SJCRH30 (cell line): ENCODE results near the gene LIF. TPM values are rescaled to one million over a fixed set of nuclear protein-coding genes. Genes with fewer than 3 reads are reported as not detected.
A peak's percentile ranks its signal among the peaks of the same experiment; 100 is the strongest.

Source experiments
- DNase-seq, 2 experiments: peaks; one replicate each; pipeline ENCODE4 v3.0.0-alpha.2; 2015 to 2020
- H3K27ac ChIP-seq: fragments of 250-450 bp; sonication (Bioruptor Pico); 2 replicates; pipeline ENCODE4 v1.5.1; 2020; ENCODE audit warnings: mild to moderate bottlenecking, moderate library complexity
- H3K27me3 ChIP-seq: fragments of 250-450 bp; sonication (Bioruptor Pico); 2 replicates; pipeline ENCODE4 v1.5.1; 2020; ENCODE audit warnings: mild to moderate bottlenecking, moderate library complexity
- H3K36me3 ChIP-seq: fragments of 250-450 bp; sonication (Bioruptor Pico); 2 replicates; pipeline ENCODE4 v1.5.1; 2020; ENCODE audit warnings: mild to moderate bottlenecking, moderate library complexity
- H3K4me1 ChIP-seq: fragments of 250-450 bp; sonication (Bioruptor Pico); 2 replicates; pipeline ENCODE4 v1.5.1; 2020; ENCODE audit warnings: mild to moderate bottlenecking, moderate library complexity
- H3K4me3 ChIP-seq: fragments of 250-450 bp; sonication (Bioruptor Pico); 2 replicates; pipeline ENCODE4 v1.5.1; 2020; ENCODE audit warnings: mild to moderate bottlenecking, moderate library complexity
- H3K9me3 ChIP-seq: fragments of 250-450 bp; sonication (Bioruptor Pico); replicated peaks from 2 replicates; pipeline ENCODE4 v1.5.1; 2020; ENCODE audit warnings: mild to moderate bottlenecking, moderate library complexity
- total RNA-seq: library from RNA; depleted of rRNA; stranded (reverse); fragments of >200 nt; shearing (Covaris generic); gene quantifications from 2 replicates; pipeline ENCODE4 v1.2.3, GENCODE V29; 2014

Gene LIF
- total RNA-seq, 1 experiment from 2014 or later: 1.7 TPM

DNA sequence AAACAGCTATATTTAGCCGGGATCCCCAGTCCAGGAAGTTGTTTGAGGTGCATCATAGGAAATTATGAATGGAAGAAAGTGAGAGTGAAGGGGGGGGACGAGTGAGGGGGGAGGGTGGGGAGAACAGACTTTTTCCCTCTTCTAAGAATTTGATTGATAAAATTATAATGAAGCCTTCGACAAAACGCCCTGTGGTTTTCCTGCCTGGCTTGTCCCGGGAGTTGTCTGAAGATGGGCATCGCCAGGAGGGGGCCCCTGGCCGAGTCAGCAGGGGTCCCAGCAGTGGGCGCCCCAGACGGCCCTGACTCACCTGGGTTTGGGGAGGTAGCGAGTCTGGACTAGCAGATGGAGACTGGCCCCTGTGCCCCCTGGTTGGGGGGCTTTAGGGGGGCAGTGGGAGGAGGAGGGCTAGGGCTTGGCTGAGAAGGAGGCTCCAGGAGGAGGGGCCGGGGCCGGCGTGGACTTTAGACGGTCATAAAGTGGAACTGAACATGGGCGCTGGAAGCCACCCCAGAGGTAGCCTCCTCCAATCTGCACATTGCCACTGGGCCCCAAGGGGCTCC, 336 bp upstream of the LIF start:
- H3K27me3 ChIP-seq: 0 out of 2 replicates have a peak, but pooled peaks cover 2% of the 10 kb centered on the region
- H3K36me3 ChIP-seq: no peaks in the 10 kb centered on the region
- no peak for DNase-seq
- peaks cover 22% of the 10 kb centered on the region for H3K4me1 ChIP-seq
- H3K27ac ChIP-seq: no peak overlapping the region; the same call in 1 of the 2 replicates
- H3K4me3 ChIP-seq: peak overlapping the region; percentile 62
- no peaks in the 10 kb centered on the region for H3K9me3 ChIP-seq

DNA sequence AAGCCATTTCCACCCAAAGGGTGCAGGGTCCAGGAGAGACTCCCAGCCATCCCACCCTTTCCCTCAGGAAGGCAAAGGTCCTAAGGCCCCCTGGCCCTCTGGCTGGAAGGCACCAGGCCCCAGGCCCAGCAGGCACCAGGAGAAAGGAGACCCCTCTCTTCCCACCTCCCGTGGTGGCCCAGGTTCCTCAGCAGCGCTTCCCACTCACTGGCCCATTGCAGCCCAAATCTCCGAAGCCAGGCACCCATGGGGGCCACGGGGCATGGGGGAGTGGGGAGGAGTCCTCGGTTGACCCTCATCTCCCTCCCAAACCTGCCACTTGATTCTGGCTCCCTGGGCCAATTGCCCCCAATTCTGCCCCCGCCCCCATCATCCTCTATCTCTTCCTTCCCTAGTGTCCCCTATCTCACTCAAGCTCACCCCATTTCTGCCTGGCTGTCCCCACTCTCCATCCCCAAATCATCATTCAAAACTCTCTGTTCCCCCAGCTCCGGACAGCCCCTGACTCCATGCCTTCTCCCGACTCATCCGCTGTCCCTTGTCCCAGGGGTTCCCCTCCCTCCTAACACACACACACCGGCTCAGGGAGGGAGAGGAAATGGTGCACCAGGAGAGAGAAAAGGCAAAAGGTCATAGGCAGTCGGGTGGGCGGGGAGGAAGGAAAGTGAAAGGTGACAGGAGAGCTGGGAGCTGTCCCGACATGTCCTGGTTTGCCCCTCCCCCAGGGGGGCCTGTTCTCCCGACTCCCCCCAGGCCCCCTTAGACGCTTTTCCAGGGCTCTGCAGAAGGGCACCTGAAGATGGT, 1.2 kb downstream of the LIF start:
- H3K9me3 ChIP-seq: no peaks in the 10 kb centered on the region
- no peaks in the 10 kb centered on the region for H3K36me3 ChIP-seq
- peaks cover 19% of the 10 kb centered on the region; the same call in 1 of the 2 replicates for H3K4me1 ChIP-seq
- H3K4me3 ChIP-seq: peak overlapping the region; percentile 62
- H3K27me3 ChIP-seq: 0 out of 2 replicates have a peak, but pooled peaks cover 2% of the 10 kb centered on the region
- peak overlapping the region; percentile 52; the same call in 1 of the 2 replicates for H3K27ac ChIP-seq
- no peak for DNase-seq

DNA sequence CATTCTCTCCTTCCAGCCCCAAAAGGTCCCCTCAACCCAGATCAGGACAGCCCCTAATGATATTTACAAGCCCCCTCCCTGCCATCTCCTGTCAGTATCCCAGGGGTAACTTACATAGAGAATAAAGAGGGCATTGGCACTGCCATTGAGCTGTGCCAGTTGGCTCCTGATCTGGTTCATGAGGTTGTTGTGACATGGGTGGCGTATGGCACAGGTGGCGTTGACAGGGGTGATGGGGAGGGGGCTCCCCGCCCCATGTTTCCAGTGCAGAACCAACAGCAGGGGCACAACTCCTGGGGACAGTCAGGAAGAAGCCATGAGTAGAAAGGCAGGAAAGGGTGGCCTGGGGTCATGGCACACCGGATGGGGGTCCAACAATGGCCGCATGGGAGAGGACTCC, 1.9 kb downstream of the LIF start:
- Histone ChIP-seq H3K4me3 (no peak overlapping the region), H3K27me3 (0 out of 2 replicates have a peak, but pooled peaks cover 2% of the 10 kb centered on the region), H3K36me3 (no peaks in the 10 kb centered on the region), H3K27ac (no peak overlapping the region), H3K9me3 (no peaks in the 10 kb centered on the region), H3K4me1 (peaks cover 15% of the 10 kb centered on the region)
- no peak for DNase-seq

DNA sequence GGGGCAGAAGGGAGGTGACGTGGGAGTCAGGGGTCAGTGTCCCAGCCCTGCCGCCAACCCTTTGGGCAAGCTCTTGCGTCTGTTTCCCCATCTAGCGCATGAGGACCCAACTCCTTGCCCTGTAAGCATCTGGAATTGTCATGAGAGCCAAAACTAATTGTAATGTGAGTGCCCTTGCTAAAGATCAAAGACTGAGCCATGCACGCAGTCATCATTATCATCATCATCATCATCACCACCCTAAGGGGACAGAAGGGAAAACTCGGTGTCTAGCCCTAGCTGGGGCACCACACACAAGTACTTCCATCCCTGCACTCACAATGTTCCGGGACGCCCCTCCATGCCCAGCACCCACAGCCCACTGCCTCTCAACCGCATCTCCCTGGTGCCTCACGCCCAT, 2.5 kb downstream of the LIF start:
- no peak overlapping the region for H3K4me3 ChIP-seq
- H3K27ac ChIP-seq: no peak overlapping the region
- H3K4me1 ChIP-seq: peaks cover 21% of the 10 kb centered on the region
- H3K27me3 ChIP-seq: 0 out of 2 replicates have a peak, but pooled peaks cover 2% of the 10 kb centered on the region
- no peaks in the 10 kb centered on the region for H3K9me3 ChIP-seq
- H3K36me3 ChIP-seq: no peaks in the 10 kb centered on the region
- DNase-seq: no peak

DNA sequence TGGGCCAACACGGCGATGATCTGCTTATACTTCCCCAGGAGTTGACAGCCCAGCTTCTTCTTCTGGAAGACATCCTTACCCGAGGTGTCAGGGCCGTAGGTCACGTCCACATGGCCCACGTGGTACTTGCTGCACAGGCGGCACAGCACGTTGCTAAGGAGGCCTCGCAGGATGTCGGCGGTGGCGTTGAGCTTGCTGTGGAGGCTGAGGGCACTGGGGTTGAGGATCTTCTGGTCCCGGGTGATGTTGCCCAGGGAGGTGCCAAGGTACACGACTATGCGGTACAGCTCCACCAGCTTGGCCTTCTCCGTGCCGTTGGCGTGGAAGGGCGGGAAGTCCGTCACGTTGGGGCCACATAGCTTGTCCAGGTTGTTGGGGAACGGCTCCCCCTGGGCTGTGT, 2.9 kb downstream of the LIF start:
- no peak overlapping the region for H3K27ac ChIP-seq
- H3K4me3 ChIP-seq: no peak overlapping the region
- H3K27me3 ChIP-seq: 0 out of 2 replicates have a peak, but pooled peaks cover 2% of the 10 kb centered on the region
- no peak for DNase-seq
- peaks cover 24% of the 10 kb centered on the region for H3K4me1 ChIP-seq
- no peaks in the 10 kb centered on the region for H3K36me3 ChIP-seq
- no peaks in the 10 kb centered on the region for H3K9me3 ChIP-seq

DNA sequence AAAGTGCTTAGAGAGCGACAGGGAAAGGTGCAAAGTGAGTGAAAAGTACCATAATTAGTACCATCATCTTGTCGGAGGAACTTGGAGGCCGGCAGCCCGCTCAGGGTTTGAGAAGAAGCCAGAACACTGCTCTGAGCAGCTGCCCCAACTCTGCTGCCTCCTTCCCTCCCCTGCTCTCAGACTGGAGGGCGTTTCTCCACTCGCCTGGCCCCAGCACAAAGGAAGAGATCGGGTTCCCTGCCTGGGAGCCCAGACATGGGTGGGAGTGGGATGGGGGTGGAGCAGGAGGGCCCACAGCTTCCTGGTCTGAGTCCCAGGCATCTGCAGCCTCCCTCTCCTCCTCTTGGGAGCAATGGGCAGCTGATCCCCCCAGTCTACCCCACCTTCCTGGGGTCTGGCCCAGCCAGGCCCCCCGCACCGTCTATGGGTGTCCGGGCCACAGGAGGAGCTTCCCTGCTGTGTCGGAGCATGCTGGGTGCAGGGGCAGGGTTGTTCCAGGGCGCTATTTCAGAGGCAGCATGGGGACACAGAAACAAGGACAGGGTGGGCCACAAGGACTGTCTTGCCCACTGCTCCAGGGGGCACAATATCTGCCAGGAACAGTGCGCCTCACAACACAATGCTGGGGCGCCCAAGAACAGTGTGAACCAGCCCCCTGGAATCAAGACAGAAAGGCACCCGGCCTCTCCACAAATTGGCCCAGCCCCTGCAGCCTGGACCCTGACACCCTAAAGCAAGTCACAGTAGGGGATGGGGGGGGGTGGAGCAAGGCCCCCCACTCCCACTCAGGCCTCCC, 4.8 kb downstream of the LIF start:
- Histone ChIP-seq H3K27me3 (0 out of 2 replicates have a peak, but pooled peaks cover 2% of the 10 kb centered on the region), H3K4me3 (no peak overlapping the region), H3K27ac (no peak overlapping the region), H3K36me3 (no peaks in the 10 kb centered on the region), H3K4me1 (peaks cover 38% of the 10 kb centered on the region), H3K9me3 (no peaks in the 10 kb centered on the region)
- DNase-seq: peak in 1 of 2 experiments; percentile 45

DNA sequence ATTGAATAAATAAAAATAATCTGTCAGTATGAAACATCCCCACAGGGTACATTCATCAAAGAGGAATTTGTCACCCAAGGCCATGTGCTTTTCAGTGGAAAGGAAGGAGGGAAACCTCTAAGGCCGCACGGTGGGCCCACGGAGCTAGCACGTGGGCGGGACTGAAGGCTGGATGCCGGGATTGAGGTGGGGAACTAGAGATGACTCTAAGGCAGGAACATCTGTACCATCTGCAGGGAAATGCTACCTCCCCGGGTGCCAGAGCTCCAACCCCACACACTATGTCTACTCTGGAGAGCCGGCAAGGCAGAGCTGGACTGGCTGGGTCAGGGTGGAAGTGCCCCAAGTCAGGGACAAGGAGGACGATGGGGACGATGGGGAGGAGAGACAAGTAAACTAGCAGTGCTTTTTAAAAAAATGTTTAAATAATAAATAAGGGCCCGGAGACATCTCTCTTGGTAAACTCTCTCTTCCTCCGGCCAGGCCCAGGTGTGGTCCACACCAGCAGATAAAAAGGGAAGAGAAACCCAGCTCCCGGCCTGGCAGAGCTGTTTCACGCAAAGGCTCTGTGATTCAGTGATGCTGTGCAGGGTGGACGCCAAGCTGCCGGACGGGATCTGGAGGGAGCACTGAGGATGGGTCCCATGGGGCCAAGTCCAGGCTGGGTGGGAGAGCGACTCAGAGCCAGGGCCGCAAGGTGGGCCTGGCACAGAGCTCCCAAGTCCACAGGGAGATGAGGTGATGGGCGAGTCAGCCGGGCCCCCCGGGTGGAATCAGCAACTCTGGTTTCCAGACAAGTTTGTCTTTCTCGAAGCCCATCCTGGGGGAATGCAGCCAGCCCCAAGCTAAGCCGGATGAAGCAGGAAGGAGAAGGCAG, 5.8 kb downstream of the LIF start:
- no peak for DNase-seq
- Histone ChIP-seq H3K36me3 (no peaks in the 10 kb centered on the region), H3K27ac (no peak overlapping the region), H3K9me3 (no peaks in the 10 kb centered on the region), H3K4me3 (no peak overlapping the region), H3K27me3 (no peaks in the 10 kb centered on the region), H3K4me1 (peaks cover 45% of the 10 kb centered on the region)

DNA sequence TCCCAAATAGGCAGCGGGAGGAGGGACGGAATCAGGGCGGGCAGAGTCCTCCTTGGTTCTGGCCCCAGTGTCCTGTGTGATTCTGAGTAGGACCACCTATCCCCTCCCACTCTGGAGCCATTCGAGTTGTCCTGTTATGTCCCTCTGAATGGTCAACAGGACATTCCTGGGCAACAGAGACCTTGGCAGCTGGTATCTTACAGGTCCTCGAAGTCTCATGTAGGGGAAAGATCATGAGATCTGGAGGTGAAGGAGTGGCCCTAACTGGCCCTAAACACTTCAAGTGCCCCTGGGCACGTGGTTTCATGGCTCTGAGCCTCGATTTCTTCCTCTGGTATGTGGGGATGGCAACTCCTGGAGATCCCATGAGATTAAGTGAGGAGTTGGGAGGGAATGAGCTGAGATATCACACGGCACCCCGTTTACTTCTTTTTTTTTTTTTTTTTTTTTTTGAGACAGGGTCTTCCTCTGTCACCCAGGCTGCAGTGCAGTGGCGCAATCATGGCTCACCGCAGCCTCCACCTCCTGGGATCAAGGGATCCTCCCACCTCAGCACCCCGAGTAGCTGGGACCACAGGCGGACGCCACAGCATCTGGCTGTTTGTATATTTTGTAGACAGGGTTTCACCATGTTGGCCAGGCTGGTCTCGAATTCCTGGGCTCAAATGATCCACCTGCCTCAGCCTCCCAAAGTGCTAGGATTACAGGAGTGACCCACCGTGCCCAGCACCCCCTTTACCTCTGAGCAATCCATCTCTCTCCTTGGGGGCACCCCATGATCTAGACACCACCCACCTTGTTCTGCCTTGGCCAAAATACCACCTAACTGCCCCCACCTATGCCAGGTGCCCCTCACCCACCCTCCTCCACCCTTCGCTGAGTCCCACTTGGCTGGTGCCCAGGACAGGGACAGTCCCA, 6.8 kb downstream of the LIF start:
- H3K4me3 ChIP-seq: no peak overlapping the region
- H3K27ac ChIP-seq: peak overlapping the region; percentile 47; the same call in 1 of the 2 replicates
- no peaks in the 10 kb centered on the region for H3K36me3 ChIP-seq
- DNase-seq: no peak
- no peaks in the 10 kb centered on the region for H3K9me3 ChIP-seq
- no peaks in the 10 kb centered on the region for H3K27me3 ChIP-seq
- H3K4me1 ChIP-seq: peaks cover 50% of the 10 kb centered on the region

DNA sequence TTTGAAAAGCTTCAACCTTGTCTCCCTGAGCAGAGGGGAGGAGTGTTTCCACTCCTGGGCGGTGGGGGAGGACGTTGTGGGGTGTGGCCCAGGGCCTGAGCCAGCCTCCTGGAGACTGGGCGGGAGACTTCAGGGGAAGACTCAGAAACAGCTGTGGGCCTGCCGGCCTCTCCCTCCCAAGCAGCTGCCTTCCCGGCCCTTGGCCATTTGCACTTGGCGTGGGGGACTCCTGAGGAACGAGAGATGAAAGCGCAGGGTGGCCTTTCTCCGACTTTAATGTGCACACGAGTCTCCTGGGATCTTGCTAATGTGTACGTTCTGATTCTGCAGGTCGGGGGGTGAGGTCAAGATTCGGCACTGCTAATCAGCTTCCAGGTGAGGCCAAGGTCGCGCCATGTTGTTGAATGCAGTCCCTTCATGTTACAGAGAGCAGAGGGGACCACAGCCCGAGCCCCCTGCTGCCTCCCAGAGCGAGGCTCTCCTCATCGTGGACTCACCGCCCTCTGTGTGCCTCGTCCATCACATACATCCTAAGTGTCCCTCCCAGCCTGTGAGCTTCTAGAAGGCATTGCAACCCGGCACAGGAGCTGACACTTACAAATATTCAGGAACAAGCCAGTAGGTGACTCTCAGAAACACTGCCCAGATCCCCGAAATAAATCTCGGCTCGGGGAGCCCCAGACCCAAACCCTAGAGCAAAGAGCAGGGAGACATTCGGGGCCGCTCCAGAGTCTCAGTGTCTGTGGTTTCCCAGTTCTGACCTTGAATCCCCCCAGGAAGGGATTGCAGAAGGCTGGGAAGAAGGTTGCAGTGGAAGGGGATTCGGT, 7.7 kb downstream of the LIF start:
- Histone ChIP-seq H3K36me3 (no peaks in the 10 kb centered on the region), H3K4me3 (no peak overlapping the region), H3K9me3 (no peaks in the 10 kb centered on the region), H3K27me3 (no peaks in the 10 kb centered on the region), H3K27ac (peak overlapping the region; percentile 47), H3K4me1 (peaks cover 53% of the 10 kb centered on the region)
- DNase-seq: peak; percentile 83 to 85

DNA sequence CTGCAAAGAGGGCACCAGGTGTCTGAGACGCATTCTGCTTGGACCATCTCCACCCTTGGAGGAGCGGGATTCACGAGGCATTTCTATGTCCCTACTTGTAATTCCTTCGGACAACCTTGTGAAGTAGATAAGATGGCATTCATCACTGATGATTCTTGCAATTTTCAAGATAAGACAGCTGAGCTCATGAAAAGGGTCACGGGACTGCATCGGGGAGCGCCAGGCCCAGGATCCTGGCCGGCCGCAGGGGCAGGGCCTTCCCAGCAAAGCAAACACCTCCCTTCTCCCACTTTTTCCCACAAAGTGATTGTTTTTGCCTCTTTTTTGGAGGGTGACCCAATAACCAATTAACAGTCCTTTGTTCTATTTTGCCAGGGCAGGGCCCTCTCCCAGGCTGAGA, 8.4 kb downstream of the LIF start:
- no peak for DNase-seq
- Histone ChIP-seq H3K27me3 (no peaks in the 10 kb centered on the region), H3K4me3 (no peak overlapping the region), H3K9me3 (no peaks in the 10 kb centered on the region), H3K4me1 (peaks cover 57% of the 10 kb centered on the region), H3K27ac (peak overlapping the region; percentile 47), H3K36me3 (no peaks in the 10 kb centered on the region)

DNA sequence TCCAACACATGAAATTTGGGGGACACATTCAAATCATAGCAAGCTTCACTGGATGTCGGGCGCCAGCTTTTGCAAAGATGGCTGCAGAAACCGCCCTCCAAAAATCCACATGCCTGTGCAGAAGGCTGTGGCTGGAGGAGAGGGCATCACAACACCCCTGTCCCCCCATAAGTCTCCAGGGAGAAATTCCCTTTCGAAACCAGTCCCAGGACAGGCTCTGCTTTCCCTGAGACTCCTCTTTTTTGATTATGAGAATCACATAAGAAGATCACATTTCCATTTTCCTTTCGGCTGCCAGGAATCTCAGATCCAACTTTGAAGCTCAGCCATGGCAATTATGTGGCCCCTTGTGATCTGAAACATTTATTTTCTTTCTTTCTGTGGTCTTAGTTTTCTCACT, 9.7 kb downstream of the LIF start:
- no peak for DNase-seq
- H3K27ac ChIP-seq: peak overlapping the region; percentile 66; the same call in 1 of the 2 replicates
- H3K9me3 ChIP-seq: no peaks in the 10 kb centered on the region
- no peaks in the 10 kb centered on the region for H3K36me3 ChIP-seq
- peaks cover 64% of the 10 kb centered on the region for H3K4me1 ChIP-seq
- no peaks in the 10 kb centered on the region for H3K27me3 ChIP-seq
- no peak overlapping the region for H3K4me3 ChIP-seq

DNA sequence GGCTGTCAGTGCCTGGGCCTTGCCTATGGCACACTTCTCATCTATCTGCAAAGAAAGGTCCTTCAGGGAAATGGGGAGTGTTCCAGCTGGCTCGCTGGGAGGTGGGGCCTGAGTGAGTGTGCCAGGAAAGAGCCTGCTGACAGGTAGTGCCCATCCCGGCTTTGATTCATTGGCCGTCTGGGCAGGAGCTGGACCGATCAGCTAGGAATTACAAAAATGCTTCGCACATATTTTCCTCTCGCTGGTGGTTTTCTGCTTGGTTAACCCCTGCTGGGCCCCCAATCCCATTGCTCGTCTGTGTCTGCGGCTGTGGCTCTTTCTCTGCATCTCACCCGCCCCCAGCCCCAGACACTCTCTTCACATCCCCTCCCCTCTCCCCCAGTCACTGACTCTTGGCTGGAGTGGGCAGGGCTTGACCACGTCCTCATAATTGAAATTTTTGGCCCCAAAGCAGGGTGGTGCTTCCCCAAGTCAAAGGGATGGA, 10.8 kb downstream of the LIF start:
- Histone ChIP-seq H3K4me3 (no peak overlapping the region), H3K27me3 (no peaks in the 10 kb centered on the region), H3K4me1 (peaks cover 58% of the 10 kb centered on the region), H3K27ac (peak overlapping the region; percentile 66), H3K9me3 (no peaks in the 10 kb centered on the region), H3K36me3 (no peaks in the 10 kb centered on the region)
- DNase-seq: peak; percentile 60 to 84
